Measurements from ENCODE around the gene HDDC3.
A peak's percentile ranks its signal among the peaks of the same experiment; 100 is the strongest.
"Not testable (repeated sequence)": the region's sequence is repeated elsewhere in the genome, so short reads cannot be mapped to it uniquely, and the experiment has no call there.

Gene HDDC3

GRCh38 chr15:90912770-90913075 is 19.6 kb downstream of the HDDC3 start:
- no peak for DNase-seq (ENCODE audit: low read depth, low spot score)
- no peak for TF ChIP-seq EZH2 (IDR thresholded peaks at IDR 0.05)
- TF ChIP-seq POLR2AphosphoS5 (IDR thresholded peaks at IDR 0.05; ENCODE audit: borderline replicate concordance, low read depth, low read length), result no peak
- no peak for TF ChIP-seq FOXP2 (optimal IDR thresholded peaks at IDR 0.05; ENCODE audit: control extremely low read depth, extremely low read length, insufficient read depth)
- H3K27ac ChIP-seq, result no peak overlapping the region
- H3K9me3 ChIP-seq (ENCODE audit: low read depth, low read length), result no peaks in the 10 kb centered on the region
- no peak overlapping the region for H3K4me3 ChIP-seq
- H3K36me3 ChIP-seq (ENCODE audit: insufficient read depth, low read length), result peaks cover 72% of the 10 kb centered on the region; the same call in 1 of the 2 replicates
- H3K9ac ChIP-seq (ENCODE audit: insufficient read length), result no peak overlapping the region

GRCh38 chr15:90911906-90912769 is 20.2 kb downstream of the HDDC3 start:
- DNase-seq (ENCODE audit: low read depth, low spot score), result no peak
- H3K9ac ChIP-seq (ENCODE audit: insufficient read length), result no peak overlapping the region
- H3K36me3 ChIP-seq (ENCODE audit: insufficient read depth, low read length), result peaks cover 73% of the 10 kb centered on the region; the same call in 1 of the 2 replicates
- H3K4me3 ChIP-seq, result no peak overlapping the region
- TF ChIP-seq POLR2AphosphoS5 (IDR thresholded peaks at IDR 0.05; ENCODE audit: borderline replicate concordance, low read depth, low read length) (no peak), FOXP2 (optimal IDR thresholded peaks at IDR 0.05; ENCODE audit: control extremely low read depth, extremely low read length, insufficient read depth) (no peak), EZH2 (IDR thresholded peaks at IDR 0.05) (no peak)
- H3K9me3 ChIP-seq (ENCODE audit: low read depth, low read length), result no peaks in the 10 kb centered on the region
- H3K27ac ChIP-seq, result no peak overlapping the region

- H3K36me3 ChIP-seq (ENCODE audit: insufficient read depth, low read length), result peaks cover 73% of the 10 kb centered on the region
- no peak for DNase-seq (ENCODE audit: low read depth, low spot score)
- H3K27ac ChIP-seq, result no peak overlapping the region
- no peak overlapping the region for H3K4me3 ChIP-seq
- no peaks in the 10 kb centered on the region for H3K9me3 ChIP-seq (ENCODE audit: low read depth, low read length)
- TF ChIP-seq EZH2 (IDR thresholded peaks at IDR 0.05) (no peak), POLR2AphosphoS5 (IDR thresholded peaks at IDR 0.05; ENCODE audit: borderline replicate concordance, low read depth, low read length) (no peak), FOXP2 (optimal IDR thresholded peaks at IDR 0.05; ENCODE audit: control extremely low read depth, extremely low read length, insufficient read depth) (no peak)
- H3K9ac ChIP-seq (ENCODE audit: insufficient read length), result no peak overlapping the region
Measured at GRCh38 chr15:90911302-90911623, 21.1 kb downstream of the HDDC3 start.

- DNase-seq (ENCODE audit: low read depth, low spot score), result no peak
- no peak for TF ChIP-seq EZH2 (IDR thresholded peaks at IDR 0.05)
- Histone ChIP-seq H3K9ac (ENCODE audit: insufficient read length) (no peak overlapping the region), H3K9me3 (ENCODE audit: low read depth, low read length) (no peaks in the 10 kb centered on the region), H3K27ac (no peak overlapping the region), H3K4me3 (no peak overlapping the region), H3K36me3 (ENCODE audit: insufficient read depth, low read length) (peaks cover 74% of the 10 kb centered on the region)
Measured at GRCh38 chr15:90910441-90911301, 21.7 kb downstream of the HDDC3 start.

GRCh38 chr15:90909976-90910375 is 22.4 kb downstream of the HDDC3 start:
- TF ChIP-seq FOXP2 (optimal IDR thresholded peaks at IDR 0.05; ENCODE audit: control extremely low read depth, extremely low read length, insufficient read depth) (no peak), POLR2AphosphoS5 (IDR thresholded peaks at IDR 0.05; ENCODE audit: borderline replicate concordance, low read depth, low read length) (no peak), EZH2 (IDR thresholded peaks at IDR 0.05) (no peak)
- no peaks in the 10 kb centered on the region for H3K9me3 ChIP-seq (ENCODE audit: low read depth, low read length)
- H3K4me3 ChIP-seq, result no peak overlapping the region
- peaks cover 75% of the 10 kb centered on the region for H3K36me3 ChIP-seq (ENCODE audit: insufficient read depth, low read length)
- no peak for DNase-seq (ENCODE audit: low read depth, low spot score)
- H3K9ac ChIP-seq (ENCODE audit: insufficient read length), result no peak overlapping the region
- H3K27ac ChIP-seq, result no peak overlapping the region

GRCh38 chr15:90909449-90909848 is 22.9 kb downstream of the HDDC3 start:
- not testable (repeated sequence) for H3K27ac ChIP-seq; H3K4me3 ChIP-seq; H3K9me3 ChIP-seq (ENCODE audit: low read depth, low read length); DNase-seq (ENCODE audit: low read depth, low spot score); H3K9ac ChIP-seq (ENCODE audit: insufficient read length)
- H3K36me3 ChIP-seq (ENCODE audit: insufficient read depth, low read length), result peaks cover 71% of the 10 kb centered on the region

GRCh38 chr15:90907838-90908507 is 24.4 kb downstream of the HDDC3 start:
- TF ChIP-seq EZH2 (IDR thresholded peaks at IDR 0.05) (no peak), FOXP2 (optimal IDR thresholded peaks at IDR 0.05; ENCODE audit: control extremely low read depth, extremely low read length, insufficient read depth) (no peak), POLR2AphosphoS5 (IDR thresholded peaks at IDR 0.05; ENCODE audit: borderline replicate concordance, low read depth, low read length) (no peak)
- Histone ChIP-seq H3K9ac (ENCODE audit: insufficient read length) (no peak overlapping the region), H3K9me3 (ENCODE audit: low read depth, low read length) (no peaks in the 10 kb centered on the region), H3K36me3 (ENCODE audit: insufficient read depth, low read length) (peaks cover 62% of the 10 kb centered on the region), H3K4me3 (no peak overlapping the region), H3K27ac (0 out of 2 replicates have a peak overlapping the region, but pooled peaks have one; percentile 5)
- no peak for DNase-seq (ENCODE audit: low read depth, low spot score)

- H3K36me3 ChIP-seq (ENCODE audit: insufficient read depth, low read length), result peaks cover 54% of the 10 kb centered on the region
- no peak for DNase-seq (ENCODE audit: low read depth, low spot score)
- H3K9me3 ChIP-seq (ENCODE audit: low read depth, low read length), result no peaks in the 10 kb centered on the region
- no peak overlapping the region for H3K9ac ChIP-seq (ENCODE audit: insufficient read length)
- no peak overlapping the region for H3K27ac ChIP-seq
- H3K4me3 ChIP-seq, result no peak overlapping the region
- TF ChIP-seq EZH2 (IDR thresholded peaks at IDR 0.05), result no peak
- no peak for TF ChIP-seq POLR2AphosphoS5 (IDR thresholded peaks at IDR 0.05; ENCODE audit: borderline replicate concordance, low read depth, low read length)
- TF ChIP-seq FOXP2 (optimal IDR thresholded peaks at IDR 0.05; ENCODE audit: control extremely low read depth, extremely low read length, insufficient read depth), result no peak
Measured at GRCh38 chr15:90907051-90907660, 25.2 kb downstream of the HDDC3 start.
